C4-2B (cell line): ENCODE measurements around the gene AGAP1.

ENCODE experiments used
- H3K27ac ChIP-seq: fragments of 450-650 bp; 2 replicates; pipeline ENCODE4 v1.5.1; 2017
- ZFX ChIP-seq: fragments of 450-650 bp; IDR thresholded peaks from 2 replicates; pipeline ENCODE4 v1.6.1; 2017
- TF ChIP-seq, protein P1 (sequence below): fragments of 450-650 bp; conservative IDR thresholded peaks from 2 replicates; pipeline ENCODE4 v1.5.1; 2017; ENCODE audit warnings: mild to moderate bottlenecking

Gene AGAP1

DNA sequence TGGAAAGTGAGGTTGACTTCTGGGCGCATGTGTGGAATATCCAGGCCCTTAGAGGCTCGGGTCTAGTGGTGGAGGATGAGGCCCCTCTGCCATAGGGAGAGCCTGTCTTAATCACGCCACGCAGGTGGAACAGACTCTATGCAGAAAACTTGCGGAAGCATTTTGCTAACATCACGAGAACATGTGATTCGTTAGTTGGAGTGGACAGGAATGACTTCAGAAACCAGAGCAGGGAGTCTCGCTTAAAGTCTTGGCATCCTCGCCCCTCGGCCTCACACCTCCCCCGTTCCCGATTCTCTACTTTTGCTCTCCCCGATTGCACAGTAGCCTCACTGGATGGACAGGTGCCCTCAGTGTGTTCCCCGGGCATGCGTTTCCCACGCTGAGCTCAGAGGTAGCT is 340.9 kb downstream of the AGAP1 start:
- no peak overlapping the region for H3K27ac ChIP-seq

DNA sequence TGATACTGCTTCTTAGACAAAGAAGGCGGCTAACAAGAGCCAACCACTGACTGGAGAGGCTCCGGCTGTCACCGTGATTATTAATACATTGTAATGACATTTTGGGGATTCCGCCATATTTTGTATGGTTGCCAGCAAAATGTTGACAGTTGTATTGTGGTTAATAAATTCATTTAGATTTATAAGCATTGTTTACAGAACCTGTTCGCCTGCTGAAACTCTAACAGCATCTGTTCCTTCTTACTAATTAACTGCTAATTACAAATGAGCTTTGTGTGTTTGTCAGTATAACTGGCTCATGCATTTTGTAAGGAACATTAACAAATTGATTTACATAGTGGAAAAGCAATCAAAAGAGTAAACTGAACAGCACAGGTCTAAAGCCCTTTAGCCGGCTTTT is 342.0 kb downstream of the AGAP1 start:
- TF ChIP-seq, protein P1, sequence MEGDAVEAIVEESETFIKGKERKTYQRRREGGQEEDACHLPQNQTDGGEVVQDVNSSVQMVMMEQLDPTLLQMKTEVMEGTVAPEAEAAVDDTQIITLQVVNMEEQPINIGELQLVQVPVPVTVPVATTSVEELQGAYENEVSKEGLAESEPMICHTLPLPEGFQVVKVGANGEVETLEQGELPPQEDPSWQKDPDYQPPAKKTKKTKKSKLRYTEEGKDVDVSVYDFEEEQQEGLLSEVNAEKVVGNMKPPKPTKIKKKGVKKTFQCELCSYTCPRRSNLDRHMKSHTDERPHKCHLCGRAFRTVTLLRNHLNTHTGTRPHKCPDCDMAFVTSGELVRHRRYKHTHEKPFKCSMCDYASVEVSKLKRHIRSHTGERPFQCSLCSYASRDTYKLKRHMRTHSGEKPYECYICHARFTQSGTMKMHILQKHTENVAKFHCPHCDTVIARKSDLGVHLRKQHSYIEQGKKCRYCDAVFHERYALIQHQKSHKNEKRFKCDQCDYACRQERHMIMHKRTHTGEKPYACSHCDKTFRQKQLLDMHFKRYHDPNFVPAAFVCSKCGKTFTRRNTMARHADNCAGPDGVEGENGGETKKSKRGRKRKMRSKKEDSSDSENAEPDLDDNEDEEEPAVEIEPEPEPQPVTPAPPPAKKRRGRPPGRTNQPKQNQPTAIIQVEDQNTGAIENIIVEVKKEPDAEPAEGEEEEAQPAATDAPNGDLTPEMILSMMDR = no peak
- no peak for TF ChIP-seq ZFX
- H3K27ac ChIP-seq = no peak overlapping the region

More for the DNA sequence above, 340.9 kb downstream of the AGAP1 start:
- TF ChIP-seq ZFX = no peak
- TF ChIP-seq, protein P1 = no peak

DNA sequence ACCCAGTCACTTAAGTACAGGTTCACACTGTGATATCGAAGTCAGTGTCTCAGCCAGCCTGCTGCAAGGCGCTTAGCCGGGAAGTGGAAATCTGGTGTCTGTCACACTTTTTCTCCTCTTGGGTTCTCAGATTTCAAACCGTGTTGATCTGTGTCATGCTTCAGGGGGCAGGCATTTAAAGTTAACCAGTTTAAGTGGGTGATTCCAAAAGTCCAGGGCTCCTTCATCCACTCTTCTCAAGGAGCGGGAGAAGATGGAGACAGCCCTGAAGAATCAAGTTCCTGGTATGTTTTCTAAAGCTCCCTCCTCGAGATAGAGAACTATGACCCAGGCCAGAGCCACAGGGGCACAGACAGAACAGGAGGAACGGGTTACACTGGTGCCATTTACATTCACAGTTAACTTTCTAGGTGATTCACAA is 342.7 kb downstream of the AGAP1 start:
- TF ChIP-seq, protein P1 = no peak
- TF ChIP-seq ZFX = no peak
- H3K27ac ChIP-seq = no peak overlapping the region

- TF ChIP-seq, protein P1 = no peak
- TF ChIP-seq ZFX = no peak
- H3K27ac ChIP-seq = no peak overlapping the region
Observed at GRCh38 chr2:235839226-235839625, 345.4 kb downstream of the AGAP1 start.

GRCh38 chr2:235839974-235840373 is 346.1 kb downstream of the AGAP1 start:
- TF ChIP-seq, protein P1 = no peak
- TF ChIP-seq ZFX = no peak
- no peak overlapping the region for H3K27ac ChIP-seq

GRCh38 chr2:235841863-235842262 is 348.0 kb downstream of the AGAP1 start:
- no peak overlapping the region for H3K27ac ChIP-seq
- TF ChIP-seq, protein P1 = no peak
- TF ChIP-seq ZFX = no peak

DNA sequence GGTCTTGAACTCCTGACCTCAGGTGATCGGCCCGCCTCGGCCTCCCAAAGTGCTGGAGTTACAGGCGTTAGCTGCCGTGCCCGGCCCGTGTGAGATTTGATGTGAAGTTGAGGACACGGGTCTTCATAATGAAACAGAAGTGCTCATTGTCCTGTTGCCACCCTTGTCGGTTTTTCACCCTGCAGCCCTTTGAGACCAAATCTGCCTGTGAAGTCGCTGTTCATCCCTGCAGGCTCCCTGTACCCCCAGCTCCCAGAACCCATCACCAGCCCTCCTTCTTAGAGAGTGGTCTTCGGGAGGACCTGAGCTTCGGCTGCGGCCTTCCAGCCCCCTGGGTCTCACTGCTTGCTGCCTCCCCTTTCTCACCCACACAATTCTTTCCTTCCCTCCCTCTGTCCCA is 349.1 kb downstream of the AGAP1 start:
- no peak overlapping the region for H3K27ac ChIP-seq
- TF ChIP-seq, protein P1 = no peak
